GM12892 (cell line): ENCODE measurements around the gene PRPF8. TPM values are rescaled to one million over a fixed set of nuclear protein-coding genes. Genes with fewer than 3 reads are reported as not detected.

Experiments used
- DNase-seq: peaks from one replicate; pipeline ENCODE4 v3.0.0; 2011; ENCODE audit not compliant: insufficient read length
- FAIRE-seq: peaks from 2 replicates; lab custom pipeline; 2011; peaks lifted over from hg19 to GRCh38; lab: Jason Lieb, UNC
- POLR2A ChIP-seq: IDR thresholded peaks from 2 replicates; pipeline ENCODE4 v1.6.1; 2011; ENCODE audit warnings: low read depth, low read length, control low read depth
- POLR2AphosphoS5 ChIP-seq: IDR thresholded peaks from 2 replicates; pipeline ENCODE4 v1.6.1; 2011; ENCODE audit warnings: low read depth, low read length, control low read depth
- TAF1 ChIP-seq: IDR thresholded peaks from 2 replicates; pipeline ENCODE4 v1.6.1; 2011; ENCODE audit warnings: low read depth, mild to moderate bottlenecking, control low read depth, low read length, borderline replicate concordance
- polyA plus RNA-seq: library from polyadenylated mRNA; unstranded; fragments of >200 nt; gene quantifications from one replicate; pipeline ENCODE4 v1.2.1, GENCODE V29; 2012; ENCODE audit warnings: missing spikeins, inconsistent platforms; ENCODE audit not compliant: missing spikeins

PRPF8 gene
- 119 TPM for polyA plus RNA-seq

DNA sequence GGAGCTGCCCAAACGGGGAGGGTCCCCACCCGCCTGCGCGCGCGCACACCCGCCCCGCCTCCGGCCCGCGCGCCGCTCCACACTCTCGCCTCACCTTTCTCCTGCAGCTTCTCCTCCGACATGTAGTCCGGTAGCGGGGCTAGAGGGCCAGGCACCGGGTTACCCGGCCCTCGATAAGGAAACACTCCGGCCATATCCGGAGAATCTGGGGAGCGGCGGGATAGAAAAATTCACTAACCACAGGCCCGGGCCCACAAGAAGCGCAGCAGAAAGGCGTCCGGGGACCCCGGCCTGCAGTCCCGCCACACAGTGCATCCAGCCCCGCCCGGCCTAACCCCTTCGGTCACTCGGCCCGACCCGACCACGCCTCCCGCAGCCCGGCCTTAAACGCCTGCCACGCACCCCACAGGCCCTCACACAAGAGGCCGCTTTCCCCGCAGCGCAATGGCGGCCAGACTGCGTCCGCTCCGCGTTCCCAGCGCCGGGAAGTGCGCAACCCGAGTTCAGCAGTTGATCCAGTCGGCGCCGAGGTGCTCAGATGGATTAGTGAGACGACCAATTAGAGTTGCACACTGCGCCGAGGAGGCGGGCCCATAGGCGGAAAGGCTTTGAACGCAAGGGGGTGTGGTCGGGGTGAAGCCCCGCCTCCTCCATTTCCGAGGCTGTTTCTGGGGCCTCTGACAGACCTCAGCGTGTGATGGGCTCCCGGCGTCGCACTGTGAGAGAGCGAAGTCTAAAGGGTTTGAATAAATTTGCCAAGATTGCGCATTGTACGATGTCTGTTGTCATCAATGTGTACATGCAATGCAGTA, at the start of gene PRPF8:
Gene PRPF8, minus strand, starts transcription at position 490 of the 812 bp plus-strand sequence. Its CDS starts 296 bp downstream, at position 194.
- FAIRE-seq (peak; percentile 99), DNase-seq (peak; percentile 98)
- TF ChIP-seq POLR2AphosphoS5, result peak; percentile 95
- peak; percentile 92 for TF ChIP-seq POLR2A
- TF ChIP-seq TAF1, result peak; percentile 60; the same call in 1 of the 2 replicates

DNA sequence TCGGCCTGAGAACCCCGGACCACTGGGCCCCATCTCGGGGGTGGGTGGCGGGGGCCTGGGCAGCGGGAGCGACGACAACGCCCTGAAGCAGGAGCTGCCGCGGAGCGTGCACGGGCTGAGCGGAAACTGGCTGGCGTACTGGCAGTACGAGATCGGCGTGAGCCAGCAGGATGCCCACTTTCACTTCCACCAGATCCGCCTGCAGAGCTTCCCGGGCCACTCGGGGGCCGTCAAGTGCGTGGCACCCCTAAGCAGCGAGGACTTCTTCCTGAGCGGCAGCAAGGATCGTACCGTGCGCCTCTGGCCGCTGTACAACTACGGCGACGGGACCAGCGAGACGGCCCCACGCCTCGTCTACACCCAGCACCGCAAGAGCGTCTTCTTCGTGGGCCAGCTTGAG, 49.1 kb upstream of the PRPF8 start:
- TF ChIP-seq POLR2A (no peak), POLR2AphosphoS5 (no peak), TAF1 (no peak)
- no peak for DNase-seq
- FAIRE-seq, result no peak

DNA sequence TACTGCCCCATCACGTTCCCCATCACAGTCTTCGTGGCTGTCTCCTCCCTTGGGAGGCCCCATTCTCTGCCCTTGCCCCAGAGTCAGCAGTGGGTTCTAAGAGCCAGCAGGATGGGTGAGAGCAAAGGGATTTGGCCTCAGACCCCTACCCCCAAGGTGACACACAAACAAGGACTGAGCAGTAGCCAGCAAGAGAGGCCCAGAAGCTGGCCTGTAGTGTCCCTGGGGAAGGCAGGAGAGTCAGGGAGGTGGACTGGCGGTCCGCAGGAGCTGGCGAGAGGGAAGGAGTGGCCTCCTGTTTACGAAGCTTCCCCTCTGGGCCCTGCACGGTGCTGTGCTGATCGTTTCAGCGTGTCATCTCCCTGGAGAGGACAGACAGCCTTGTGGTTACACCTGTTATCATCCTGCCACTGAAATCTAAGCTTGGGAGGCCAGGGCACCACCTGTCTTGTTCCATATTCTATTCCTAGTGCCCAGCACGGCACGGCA, 48.2 kb upstream of the PRPF8 start:
- FAIRE-seq (no peak), DNase-seq (no peak)
- no peak for TF ChIP-seq POLR2AphosphoS5
- TF ChIP-seq POLR2A, result no peak

- TF ChIP-seq POLR2AphosphoS5 (no peak), TAF1 (no peak), POLR2A (no peak)
- FAIRE-seq (no peak), DNase-seq (no peak)
Observed at GRCh38 chr17:1732241-1732832, 47.7 kb upstream of the PRPF8 start.

DNA sequence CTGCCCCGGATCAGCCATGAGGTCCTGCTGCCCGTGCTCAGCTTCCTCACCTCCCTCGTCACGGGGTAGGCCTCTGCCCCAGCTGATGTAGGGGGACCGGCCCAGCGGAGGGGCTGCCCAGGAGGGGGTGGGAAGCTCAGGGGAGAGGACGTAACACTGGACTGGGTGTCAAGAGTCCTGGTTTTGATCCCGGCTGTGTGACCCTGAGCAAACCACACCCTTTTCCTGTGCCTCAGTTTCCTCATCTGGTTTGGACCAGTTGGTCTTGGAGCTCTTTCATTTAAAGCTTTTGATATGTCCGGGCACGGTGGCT, 46.5 kb upstream of the PRPF8 start:
- no peak for DNase-seq
- FAIRE-seq, result no peak
- TF ChIP-seq POLR2A, result no peak
- TF ChIP-seq TAF1, result no peak

GRCh38 chr17:1730326-1731193, 45.9 kb upstream of the PRPF8 start:
- no peak for DNase-seq
- no peak for TF ChIP-seq POLR2A
- TF ChIP-seq POLR2AphosphoS5, result no peak
- TF ChIP-seq TAF1, result no peak
- FAIRE-seq, result no peak

DNA sequence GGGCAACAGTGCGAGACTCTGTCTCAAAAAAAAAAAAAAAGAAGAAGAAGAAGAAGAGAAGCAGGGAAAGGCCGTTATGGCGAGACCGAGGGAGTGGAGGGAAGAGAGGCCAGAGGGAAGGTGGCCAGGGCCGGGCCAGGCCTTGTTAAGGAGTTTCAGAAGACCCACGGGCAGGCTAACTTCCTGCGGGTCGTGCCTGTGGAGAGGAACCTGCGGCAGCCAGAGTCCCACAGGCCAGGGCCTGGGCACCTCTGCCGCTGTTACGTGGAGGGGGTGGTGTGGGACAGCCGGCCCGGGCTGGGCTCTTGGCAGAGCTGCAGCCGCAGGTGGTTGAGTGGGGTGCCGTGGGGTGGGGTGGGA, 45.3 kb upstream of the PRPF8 start:
- FAIRE-seq (no peak), DNase-seq (no peak)
- TF ChIP-seq POLR2AphosphoS5 (no peak), TAF1 (no peak), POLR2A (no peak)

- TF ChIP-seq TAF1, result no peak
- no peak for TF ChIP-seq POLR2A
- no peak for TF ChIP-seq POLR2AphosphoS5
- DNase-seq (no peak), FAIRE-seq (no peak)
Observed at GRCh38 chr17:1727876-1728630, 43.4 kb upstream of the PRPF8 start.

GRCh38 chr17:1727258-1727789, 42.7 kb upstream of the PRPF8 start:
- no peak for DNase-seq
- FAIRE-seq, result no peak
- TF ChIP-seq POLR2AphosphoS5 (no peak), POLR2A (no peak), TAF1 (no peak)

- no peak for TF ChIP-seq POLR2A
- TF ChIP-seq POLR2AphosphoS5, result no peak
- no peak for TF ChIP-seq TAF1
- DNase-seq, result no peak
- FAIRE-seq, result no peak
Observed at GRCh38 chr17:1726626-1727257, 42.1 kb upstream of the PRPF8 start.
